Progenitor cell of endocrine pancreas (in vitro differentiated cells): Measurements from ENCODE around the gene COL2A1. TPM values are rescaled to one million over a fixed set of nuclear protein-coding genes. Genes with fewer than 3 reads are reported as not detected.

ENCODE experiments used
- DNase-seq: peaks from one replicate; pipeline ENCODE4 v3.0.0; 2021; ENCODE audit warnings: low spot score; ENCODE audit not compliant: unreplicated experiment
- H3K27ac Mint-ChIP-seq: 2 replicates; pipeline ENCODE4 v1.8.0; 2021; ENCODE audit warnings: mild to moderate bottlenecking, moderate library complexity, mixed read lengths
- H3K27me3 Mint-ChIP-seq: 2 replicates; pipeline ENCODE4 v1.8.0; 2021; ENCODE audit warnings: mixed read lengths
- H3K36me3 Mint-ChIP-seq: 2 replicates; pipeline ENCODE4 v1.8.0; 2022; ENCODE audit warnings: mixed read lengths; ENCODE audit not compliant: insufficient read depth
- H3K4me1 Mint-ChIP-seq: 2 replicates; pipeline ENCODE4 v1.8.0; 2021; ENCODE audit warnings: low read depth, mixed read lengths
- H3K4me3 Mint-ChIP-seq: 2 replicates; pipeline ENCODE4 v1.8.0; 2021; ENCODE audit warnings: low read depth, mild to moderate bottlenecking, moderate library complexity, mixed read lengths
- H3K9me3 Mint-ChIP-seq: 2 replicates; pipeline ENCODE4 v1.8.0; 2021; ENCODE audit warnings: low read depth, mixed read lengths
- CTCF ChIP-seq: fragments of 200-600 bp; sonication (generic); IDR thresholded peaks from one replicate; pipeline ENCODE4 v1.5.0; 2021; ENCODE audit warnings: antibody characterized with exemption, mild to moderate bottlenecking; ENCODE audit not compliant: unreplicated experiment
- total RNA-seq: library from RNA; stranded (reverse); gene quantifications from 2 replicates; pipeline ENCODE4 v1.2.1, GENCODE V29; 2021

Gene COL2A1
- total RNA-seq, 1 donor from 2014 or later, result 424 TPM

GRCh38 chr12:47993491-47993890, 10.8 kb downstream of the COL2A1 start:
- no peak for TF ChIP-seq CTCF
- Mint-ChIP-seq H3K36me3 (peaks cover 23% of the 10 kb centered on the region), H3K9me3 (no peaks in the 10 kb centered on the region), H3K27me3 (peaks cover 5% of the 10 kb centered on the region), H3K4me1 (peaks cover 8% of the 10 kb centered on the region), H3K27ac (no peak overlapping the region), H3K4me3 (no peak overlapping the region)
- no peak for DNase-seq

DNA sequence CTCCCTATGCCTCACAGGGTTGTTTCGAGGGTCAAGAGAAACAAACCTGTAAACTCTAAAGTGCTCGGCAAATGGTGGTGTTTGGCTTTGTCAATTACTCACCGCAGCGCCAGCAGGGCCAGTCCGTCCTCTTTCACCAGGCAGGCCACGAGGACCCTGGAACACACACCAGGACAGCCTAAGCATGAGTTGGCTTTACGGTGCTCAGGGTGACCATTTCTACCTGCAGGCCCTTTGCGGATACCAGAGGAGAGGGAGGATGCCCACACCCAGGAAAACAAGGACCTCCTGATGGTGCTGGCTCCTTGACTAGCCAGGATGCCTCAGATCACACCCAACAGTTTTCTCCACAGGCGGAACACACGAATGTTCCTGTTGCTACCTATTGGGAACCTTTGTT, 11.5 kb downstream of the COL2A1 start:
- no peak overlapping the region for H3K27ac Mint-ChIP-seq
- H3K27me3 Mint-ChIP-seq, result no peaks in the 10 kb centered on the region
- no peaks in the 10 kb centered on the region for H3K9me3 Mint-ChIP-seq
- no peak for DNase-seq
- TF ChIP-seq CTCF, result no peak
- peaks cover 15% of the 10 kb centered on the region for H3K4me1 Mint-ChIP-seq
- no peak overlapping the region for H3K4me3 Mint-ChIP-seq
- peaks cover 23% of the 10 kb centered on the region for H3K36me3 Mint-ChIP-seq

- H3K27ac Mint-ChIP-seq, result no peak overlapping the region
- H3K36me3 Mint-ChIP-seq, result peaks cover 24% of the 10 kb centered on the region
- H3K4me3 Mint-ChIP-seq, result no peak overlapping the region
- no peak for TF ChIP-seq CTCF
- H3K9me3 Mint-ChIP-seq, result no peaks in the 10 kb centered on the region
- DNase-seq, result no peak
- no peaks in the 10 kb centered on the region for H3K27me3 Mint-ChIP-seq
- H3K4me1 Mint-ChIP-seq, result peaks cover 16% of the 10 kb centered on the region
Observed at GRCh38 chr12:47991106-47992061, 12.9 kb downstream of the COL2A1 start.

DNA sequence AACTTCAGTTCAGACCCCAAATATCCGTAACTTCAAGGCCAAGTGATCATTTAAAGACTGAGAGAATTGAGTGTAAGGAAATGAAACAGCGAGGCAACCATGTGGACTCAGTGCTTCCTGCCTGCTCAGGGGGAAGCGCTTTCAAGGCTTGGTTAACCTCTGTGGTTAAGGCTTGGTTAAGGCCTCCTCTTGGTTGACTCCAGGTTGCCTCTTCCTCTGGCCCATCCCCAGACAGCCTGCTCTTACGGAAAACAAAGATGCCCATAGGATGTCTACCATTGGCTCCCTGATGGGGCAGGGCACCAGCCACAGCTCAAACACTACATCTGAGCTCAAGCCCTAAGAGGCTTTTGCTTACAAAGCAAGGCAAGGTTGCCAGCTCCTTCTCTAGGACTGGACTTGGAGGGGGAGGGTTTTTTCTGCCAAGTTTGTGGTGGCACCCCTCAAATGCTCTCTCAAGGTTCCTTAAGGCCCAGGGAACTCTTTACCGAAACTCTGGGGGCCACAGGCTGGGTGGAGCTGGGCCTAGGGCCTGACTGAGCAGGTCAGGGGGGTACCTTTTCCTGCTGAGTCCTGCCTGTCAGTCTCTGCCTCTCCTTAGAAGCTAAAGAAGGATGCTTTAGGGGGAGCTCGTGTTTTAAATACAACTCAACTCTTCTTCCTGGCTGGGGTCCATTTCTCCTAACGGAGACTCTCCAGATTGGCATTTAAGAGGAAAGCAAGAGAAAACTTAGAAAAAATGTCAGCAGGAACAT, 13.7 kb downstream of the COL2A1 start:
- peaks cover 21% of the 10 kb centered on the region for H3K36me3 Mint-ChIP-seq
- no peaks in the 10 kb centered on the region for H3K9me3 Mint-ChIP-seq
- TF ChIP-seq CTCF, result no peak
- H3K27ac Mint-ChIP-seq, result no peak overlapping the region
- H3K4me1 Mint-ChIP-seq, result peaks cover 16% of the 10 kb centered on the region
- H3K27me3 Mint-ChIP-seq, result no peaks in the 10 kb centered on the region
- no peak overlapping the region for H3K4me3 Mint-ChIP-seq
- DNase-seq, result no peak

- no peaks in the 10 kb centered on the region for H3K27me3 Mint-ChIP-seq
- no peak overlapping the region for H3K27ac Mint-ChIP-seq
- no peaks in the 10 kb centered on the region for H3K9me3 Mint-ChIP-seq
- no peak for DNase-seq
- H3K36me3 Mint-ChIP-seq, result peaks cover 21% of the 10 kb centered on the region
- H3K4me1 Mint-ChIP-seq, result peaks cover 16% of the 10 kb centered on the region
- H3K4me3 Mint-ChIP-seq, result no peak overlapping the region
- no peak for TF ChIP-seq CTCF
Observed at GRCh38 chr12:47989666-47990065, 14.6 kb downstream of the COL2A1 start.
